BJ (cell line): ENCODE measurements around the gene BCCIP. TPM values are rescaled to one million over a fixed set of nuclear protein-coding genes. Genes with fewer than 3 reads are reported as not detected.

Experiments used
- CTCF ChIA-PET: fragments of 350-600 bp; formaldehyde crosslinking; extraction: SDS; loops from one replicate; lab custom pipeline; 2021; ENCODE audit warnings: antibody characterized with exemption, inconsistent platforms; lab: Yijun Ruan, JAX
- POLR2A ChIA-PET: fragments of 300-600 bp; sonication (Branson Sonifier 250); formaldehyde crosslinking; extraction: SDS; loops from one replicate; lab custom pipeline; 2021; ENCODE audit warnings: antibody characterized with exemption; lab: Charles Lee
- DNase-seq: peaks from one replicate; pipeline ENCODE4 v3.0.0-alpha.2; 2011; ENCODE audit warnings: low read depth
- H3K27me3 ChIP-seq: 2 replicates; pipeline ENCODE4 v1.6.0; 2011; ENCODE audit warnings: low read length; ENCODE audit not compliant: control insufficient read depth, insufficient read depth
- H3K36me3 ChIP-seq: 2 replicates; pipeline ENCODE4 v1.5.1; 2011; ENCODE audit warnings: low read length; ENCODE audit not compliant: control insufficient read depth, insufficient read depth
- H3K4me3 ChIP-seq: 2 replicates; pipeline ENCODE4 v1.5.1; 2011; ENCODE audit warnings: low read depth, mild to moderate bottlenecking, control low read depth, low read length
- CTCF ChIP-seq: IDR thresholded peaks from 2 replicates; pipeline ENCODE4 v1.5.1; 2011; ENCODE audit warnings: low read depth, mild to moderate bottlenecking, control low read depth, inconsistent platforms, low read length, moderate library complexity; ENCODE audit not compliant: insufficient read depth
- polyA plus RNA-seq: library from polyadenylated mRNA; depleted of rRNA; stranded (reverse); fragments of >200 nt; gene quantifications from 2 replicates; pipeline ENCODE4 v1.2.3, GENCODE V29; 2011

Gene BCCIP
- polyA plus RNA-seq, 1 experiment: 13.2 TPM

GRCh38 chr10:125792342-125793300, 30.7 kb upstream of the BCCIP start:
- Histone ChIP-seq H3K27me3 (no peaks in the 10 kb centered on the region), H3K36me3 (peaks cover 17% of the 10 kb centered on the region), H3K4me3 (no peak overlapping the region)
- no peak for TF ChIP-seq CTCF
- ChIA-PET CTCF (no interaction called here), POLR2A (no interaction called here)
- no peak for DNase-seq

- Histone ChIP-seq H3K27me3 (no peaks in the 10 kb centered on the region), H3K4me3 (no peak overlapping the region), H3K36me3 (peaks cover 15% of the 10 kb centered on the region)
- ChIA-PET POLR2A (no interaction called here), CTCF (no interaction called here)
- no peak for TF ChIP-seq CTCF
- no peak for DNase-seq
Measured at GRCh38 chr10:125795128-125795527, 28.2 kb upstream of the BCCIP start.

- H3K4me3 ChIP-seq: no peak overlapping the region
- POLR2A ChIA-PET: no interaction called here
- CTCF ChIA-PET: interaction anchor here (0.5 kb wide), 1 partner anchor 496 kb away, joined by 3 read pairs; no protein-coding TSS in a partner anchor
- peaks cover 15% of the 10 kb centered on the region for H3K36me3 ChIP-seq
- no peak for TF ChIP-seq CTCF
- H3K27me3 ChIP-seq: no peaks in the 10 kb centered on the region
- DNase-seq: no peak
Measured at GRCh38 chr10:125795637-125796190, 27.6 kb upstream of the BCCIP start.

- peaks cover 14% of the 10 kb centered on the region for H3K36me3 ChIP-seq
- DNase-seq: no peak
- POLR2A ChIA-PET: no interaction called here
- H3K27me3 ChIP-seq: no peaks in the 10 kb centered on the region
- H3K4me3 ChIP-seq: no peak overlapping the region
- CTCF ChIA-PET: no interaction called here
- TF ChIP-seq CTCF: no peak
Measured at GRCh38 chr10:125797424-125797823, 25.9 kb upstream of the BCCIP start.

GRCh38 chr10:125797994-125798662, 25.2 kb upstream of the BCCIP start:
- peaks cover 11% of the 10 kb centered on the region for H3K36me3 ChIP-seq
- POLR2A ChIA-PET: no interaction called here

More at GRCh38 chr10:125797994-125798662, 25.2 kb upstream of the BCCIP start:
- H3K27me3 ChIP-seq: no peaks in the 10 kb centered on the region
- DNase-seq: no peak
- no peak overlapping the region for H3K4me3 ChIP-seq
- no peak for TF ChIP-seq CTCF
- CTCF ChIA-PET: no interaction called here
